Activated CD8-positive, alpha-beta T cell treated with anti-CD3 and anti-CD28 coated beads for 36 hours (primary cell): Measurements from ENCODE around the gene PDE1C. TPM values are rescaled to one million over a fixed set of nuclear protein-coding genes. Genes with fewer than 3 reads are reported as not detected.

ENCODE experiments used
- ATAC-seq: fragments of 200-7000 bp; cut with Tn5 transposase; one replicate; pipeline ENCODE4 v1.10.0; 2021; ENCODE audit warnings: mild to moderate bottlenecking, moderate library complexity
- CTCF ChIA-PET: fragments of 350-600 bp; sonication (Branson Sonifier 250); formaldehyde crosslinking; loops from one replicate; lab custom pipeline; 2021; ENCODE audit warnings: antibody characterized with exemption; lab: Charles Lee
- POLR2A ChIA-PET: fragments of 350-600 bp; sonication (Branson Sonifier 250); formaldehyde crosslinking; loops from one replicate; lab custom pipeline; 2021; ENCODE audit warnings: antibody characterized with exemption; lab: Charles Lee
- DNase-seq: peaks from one replicate; pipeline ENCODE4 v3.0.0-alpha.2; 2020
- H3K27ac Mint-ChIP-seq: one replicate; pipeline ENCODE4 v1.8.0; 2021; ENCODE audit warnings: mild to moderate bottlenecking, mixed read lengths
- H3K27me3 Mint-ChIP-seq: one replicate; pipeline ENCODE4 v1.8.0; 2021; ENCODE audit warnings: mixed read lengths
- H3K36me3 Mint-ChIP-seq: one replicate; pipeline ENCODE4 v1.8.0; 2021; ENCODE audit warnings: low read depth, mixed read lengths
- H3K4me1 Mint-ChIP-seq: one replicate; pipeline ENCODE4 v1.8.0; 2021; ENCODE audit warnings: low read depth, mixed read lengths
- H3K4me3 Mint-ChIP-seq: one replicate; pipeline ENCODE4 v1.8.0; 2021; ENCODE audit warnings: mild to moderate bottlenecking, moderate library complexity, mixed read lengths
- H3K9me3 Mint-ChIP-seq: one replicate; pipeline ENCODE4 v1.8.0; 2021; ENCODE audit warnings: mixed read lengths
- CTCF ChIP-seq: fragments of 200-600 bp; IDR thresholded peaks from one replicate; pipeline ENCODE4 v1.8.0; 2022; ENCODE audit warnings: antibody characterized with exemption, mild to moderate bottlenecking
- intact Hi-C: fragments of 100-400 bp; cut with micrococcal nuclease; formaldehyde crosslinking; loops from one replicate; pipeline ENCODE4 v1.10.0; 2022
- total RNA-seq, 2 experiments: library from RNA; stranded (reverse); gene quantifications; one replicate each; pipeline ENCODE4 v1.2.3, GENCODE V29; 2021

PDE1C gene
- total RNA-seq, 2 experiments from 2014 or later: not detected

- peaks cover 3% of the 10 kb centered on the region for H3K27me3 Mint-ChIP-seq
- CTCF ChIA-PET: no interaction called here
Observed at GRCh38 chr7:32075612-32076011, 5.4 kb upstream of the PDE1C start.

GRCh38 chr7:32074787-32075585, 4.8 kb upstream of the PDE1C start:
- ChIA-PET POLR2A (no interaction called here), CTCF (no interaction called here)
- no peaks in the 10 kb centered on the region for H3K4me1 Mint-ChIP-seq
- H3K4me3 Mint-ChIP-seq: no peak overlapping the region
- no peak overlapping the region for H3K27ac Mint-ChIP-seq
- H3K9me3 Mint-ChIP-seq: no peaks in the 10 kb centered on the region
- peaks cover 8% of the 10 kb centered on the region for H3K27me3 Mint-ChIP-seq
- no peak for TF ChIP-seq CTCF
- H3K36me3 Mint-ChIP-seq: no peaks in the 10 kb centered on the region
- no peak for ATAC-seq
- DNase-seq: no peak
- intact Hi-C loops: no loop called here

More at GRCh38 chr7:32075612-32076011, 5.4 kb upstream of the PDE1C start:
- no peak overlapping the region for H3K4me3 Mint-ChIP-seq
- no peak for ATAC-seq
- no peaks in the 10 kb centered on the region for H3K36me3 Mint-ChIP-seq
- no peaks in the 10 kb centered on the region for H3K9me3 Mint-ChIP-seq
- TF ChIP-seq CTCF: no peak
- no peak for DNase-seq
- intact Hi-C loops: no loop called here
- POLR2A ChIA-PET: no interaction called here
- H3K4me1 Mint-ChIP-seq: no peaks in the 10 kb centered on the region
- no peak overlapping the region for H3K27ac Mint-ChIP-seq

GRCh38 chr7:32073533-32073932, 3.3 kb upstream of the PDE1C start:
- POLR2A ChIA-PET: no interaction called here
- DNase-seq: no peak
- CTCF ChIA-PET: no interaction called here

GRCh38 chr7:32072397-32072796, 2.2 kb upstream of the PDE1C start:
- H3K4me1 Mint-ChIP-seq: no peaks in the 10 kb centered on the region
- intact Hi-C loops: no loop called here
- DNase-seq (no peak), ATAC-seq (no peak)
- H3K9me3 Mint-ChIP-seq: no peaks in the 10 kb centered on the region
- CTCF ChIA-PET: no interaction called here
- no peak overlapping the region for H3K4me3 Mint-ChIP-seq
- no peak for TF ChIP-seq CTCF
- POLR2A ChIA-PET: no interaction called here
- H3K27ac Mint-ChIP-seq: no peak overlapping the region
- H3K27me3 Mint-ChIP-seq: peaks cover 16% of the 10 kb centered on the region
- H3K36me3 Mint-ChIP-seq: no peaks in the 10 kb centered on the region

More at GRCh38 chr7:32073533-32073932, 3.3 kb upstream of the PDE1C start:
- Mint-ChIP-seq H3K4me3 (no peak overlapping the region), H3K27me3 (peaks cover 14% of the 10 kb centered on the region), H3K9me3 (no peaks in the 10 kb centered on the region), H3K4me1 (no peaks in the 10 kb centered on the region), H3K36me3 (no peaks in the 10 kb centered on the region), H3K27ac (no peak overlapping the region)
- ATAC-seq: no peak
- intact Hi-C loops: no loop called here
- TF ChIP-seq CTCF: no peak

GRCh38 chr7:32071466-32072091, 1.4 kb upstream of the PDE1C start:
- POLR2A ChIA-PET: interaction anchor here (0.6 kb wide), 1 partner anchor 1593 kb away, joined by 3 read pairs; the partner anchor contains the start of gene NOD1
- no peak overlapping the region for H3K4me3 Mint-ChIP-seq
- no peak overlapping the region for H3K27ac Mint-ChIP-seq
- peaks cover 16% of the 10 kb centered on the region for H3K27me3 Mint-ChIP-seq
- TF ChIP-seq CTCF: no peak
- CTCF ChIA-PET: no interaction called here
- no peak for ATAC-seq
- H3K4me1 Mint-ChIP-seq: no peaks in the 10 kb centered on the region
- DNase-seq: no peak
- H3K9me3 Mint-ChIP-seq: no peaks in the 10 kb centered on the region
- H3K36me3 Mint-ChIP-seq: no peaks in the 10 kb centered on the region
- intact Hi-C loops: no loop called here
